Upper lobe of left lung (tissue), 4 donors: ENCODE results near the gene JMJD1C.

Experiments used
- CTCF ChIP-seq, 6 experiments: fragments of 450-650 bp in 4 of 6; fragments of 200-600 bp in 2 of 6; sonication (generic) in 2 of 6; IDR thresholded peaks; one replicate each; pipeline ENCODE4 v1.5.1; 2016 to 2019; ENCODE audit warnings: antibody characterized with exemption in 6 of 6
- EP300 ChIP-seq, 4 donors: sonication (generic); formaldehyde crosslinking; IDR thresholded peaks; one replicate each; pipeline ENCODE4 v1.5.1; 2017; ENCODE audit warnings: antibody characterized with exemption in 4 of 4, control low read depth in 2 of 4
- POLR2A ChIP-seq, 4 donors: fragments of 450-650 bp; IDR thresholded peaks; one replicate each; pipeline ENCODE4 v1.5.1; 2016 to 2017; ENCODE audit warnings: antibody characterized with exemption in 4 of 4, mild to moderate bottlenecking in 2 of 4
- POLR2AphosphoS5 ChIP-seq, 2 donors: sonication (generic); formaldehyde crosslinking; IDR thresholded peaks; one replicate each; pipeline ENCODE4 v1.5.1; 2017; ENCODE audit warnings: antibody characterized with exemption in 2 of 2

DNA sequence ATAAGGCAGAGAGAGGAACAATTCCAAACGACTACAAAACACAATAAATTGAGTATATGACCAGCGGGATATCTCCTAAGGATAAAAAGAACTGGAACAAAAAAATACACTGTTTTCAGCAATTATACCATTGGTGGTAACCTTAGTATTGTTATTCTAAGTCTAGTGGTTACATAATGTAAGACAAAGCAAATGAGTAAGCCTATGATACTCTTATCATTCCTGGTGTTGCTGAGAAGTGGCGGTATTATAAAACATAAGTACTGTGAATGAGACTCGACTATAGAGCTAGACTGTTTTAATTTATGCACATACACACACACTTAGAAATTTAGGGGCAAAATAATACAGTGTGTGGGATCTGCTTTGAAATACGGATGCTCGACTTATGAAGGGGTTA is 225.0 kb downstream of the JMJD1C start:
- TF ChIP-seq POLR2A (IDR thresholded peaks at IDR 0.05) (no peak), CTCF (IDR thresholded peaks at IDR 0.05) (no peak), POLR2AphosphoS5 (IDR thresholded peaks at IDR 0.05) (no peak), EP300 (IDR thresholded peaks at IDR 0.05) (no peak)
